Measurements from ENCODE around the gene SMARCD3.

GRCh38 chr7:151255390-151255789 is 6.9 kb upstream of the SMARCD3 start:
- no peak for TF ChIP-seq ZNF414 (CRISPR knock-in tag; IDR thresholded peaks at IDR 0.05)
- no peak for TF ChIP-seq CTCF (CRISPR knock-in tag; IDR thresholded peaks at IDR 0.05)
- TF ChIP-seq MAX (IDR thresholded peaks at IDR 0.05): no peak
- no peak for TF ChIP-seq POLR2A (IDR thresholded peaks at IDR 0.05; ENCODE audit: insufficient read depth in 1 of 2, low read depth in 2 of 2, low read length in 2 of 2)
- TF ChIP-seq TOE1 (CRISPR knock-in tag; IDR thresholded peaks at IDR 0.05): no peak
- TF ChIP-seq JUN (CRISPR knock-in tag; IDR thresholded peaks at IDR 0.05): no peak

Data from HepG2 (cell line).